NCI-H82 treated with DMSO at 0.1 percent for 48 hours (cell line): ENCODE results near the gene LDLRAD4.

ENCODE experiments used
- DNase-seq: peaks from one replicate; lab custom pipeline; 2025; ENCODE audit not compliant: unreplicated experiment; lab: John Stamatoyannopoulos, UW

Gene LDLRAD4

DNA sequence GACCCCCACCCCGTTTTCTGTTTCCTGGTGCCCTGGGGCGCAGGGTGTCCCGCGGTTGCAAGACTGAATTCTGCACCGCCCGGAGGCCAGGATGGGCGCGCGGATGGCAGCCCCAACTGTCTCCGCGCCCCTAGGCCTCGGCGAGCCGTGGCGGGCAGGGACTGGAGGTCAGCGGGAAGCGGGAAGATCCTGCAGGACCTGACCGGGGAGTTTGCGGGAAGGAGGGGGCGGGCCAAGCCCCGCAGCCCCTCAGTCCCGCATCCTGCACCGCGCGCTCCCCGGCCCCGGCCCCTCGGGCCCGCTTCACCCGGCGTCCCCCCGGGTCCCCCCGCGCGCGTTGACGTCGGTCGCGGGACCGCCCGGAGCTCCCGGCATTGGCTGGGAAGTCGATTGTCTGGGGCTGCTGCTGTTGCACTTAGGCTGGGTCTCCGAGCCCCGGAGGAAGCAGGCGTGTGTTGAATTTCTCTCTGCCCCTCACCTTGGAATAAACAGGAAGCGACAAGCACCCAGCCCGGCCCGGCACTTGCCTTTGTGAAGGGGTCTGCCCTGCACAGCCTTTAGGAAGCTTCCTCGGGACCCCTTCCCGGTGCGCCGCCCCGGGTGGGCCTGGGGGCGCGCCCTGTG is at the start of gene LDLRAD4:
TSS of gene LDLRAD4 (plus strand) at position 393 of the 624 bp plus-strand sequence.
- no peak for DNase-seq

GRCh38 chr18:13173578-13174145 is 44.9 kb upstream of the LDLRAD4 start:
- no peak for DNase-seq

DNA sequence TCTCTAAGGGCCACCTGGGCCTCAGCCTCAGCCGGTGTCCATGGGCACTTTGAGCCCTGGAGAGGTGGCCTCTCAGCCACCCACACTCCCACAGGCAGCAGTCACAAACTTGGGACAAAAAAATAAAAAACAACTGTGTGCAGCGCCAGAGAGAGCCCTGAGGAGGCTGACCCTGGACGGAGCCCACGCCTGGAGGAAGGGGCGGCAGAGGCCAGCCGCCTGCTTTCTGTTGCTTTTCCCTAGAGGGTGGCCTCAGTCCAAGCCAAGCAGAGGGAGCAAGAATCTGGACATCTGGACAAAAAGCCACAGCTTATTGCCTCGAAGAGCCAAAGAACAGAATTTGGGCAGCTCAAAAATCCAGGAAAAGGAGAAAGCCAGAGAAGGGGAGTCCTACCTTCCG is 43.3 kb upstream of the LDLRAD4 start:
- DNase-seq, result no peak

DNA sequence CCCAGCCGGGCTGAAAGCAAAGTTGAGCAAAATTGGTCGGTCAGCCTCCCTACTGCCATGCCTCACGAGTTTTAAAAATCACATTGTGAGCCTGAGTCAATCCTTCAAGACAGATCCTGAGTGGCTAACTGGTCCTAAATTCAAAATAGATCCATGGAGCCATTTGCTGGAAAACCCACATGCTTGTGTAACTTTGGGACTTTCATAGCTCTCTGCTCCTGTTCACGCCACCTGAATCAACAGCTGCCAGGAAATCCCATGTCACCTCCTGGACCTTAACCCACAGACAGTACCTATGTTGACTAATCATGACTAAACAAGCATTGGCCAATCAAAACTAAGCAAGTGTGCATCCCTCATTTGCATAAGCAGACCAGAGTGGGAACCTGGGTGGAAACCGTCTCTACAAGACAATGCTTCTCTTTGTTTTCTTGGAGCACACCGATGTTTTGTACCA is 42.8 kb upstream of the LDLRAD4 start:
- no peak for DNase-seq

- no peak for DNase-seq
Observed at GRCh38 chr18:13176847-13177246, 41.7 kb upstream of the LDLRAD4 start.

DNA sequence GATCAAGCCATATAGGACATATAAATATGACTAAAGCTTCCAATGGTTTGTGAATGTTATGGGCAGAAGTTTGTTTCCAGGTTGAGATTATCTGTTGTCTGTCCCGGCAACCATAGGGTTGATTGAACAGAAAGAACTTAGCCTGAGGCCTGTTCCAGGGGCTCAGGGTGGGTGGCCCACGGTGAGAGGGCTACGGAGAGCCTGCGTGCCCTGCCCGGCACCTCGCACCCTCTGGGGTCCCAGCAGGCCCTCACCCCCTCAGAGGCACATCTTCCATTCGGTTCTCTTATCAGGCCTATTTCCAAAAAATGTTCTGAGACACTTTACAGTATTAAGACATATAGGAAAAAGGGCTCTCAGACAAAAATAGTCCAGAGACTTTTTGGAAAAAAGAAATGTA is 40.4 kb upstream of the LDLRAD4 start:
- DNase-seq, result no peak

DNA sequence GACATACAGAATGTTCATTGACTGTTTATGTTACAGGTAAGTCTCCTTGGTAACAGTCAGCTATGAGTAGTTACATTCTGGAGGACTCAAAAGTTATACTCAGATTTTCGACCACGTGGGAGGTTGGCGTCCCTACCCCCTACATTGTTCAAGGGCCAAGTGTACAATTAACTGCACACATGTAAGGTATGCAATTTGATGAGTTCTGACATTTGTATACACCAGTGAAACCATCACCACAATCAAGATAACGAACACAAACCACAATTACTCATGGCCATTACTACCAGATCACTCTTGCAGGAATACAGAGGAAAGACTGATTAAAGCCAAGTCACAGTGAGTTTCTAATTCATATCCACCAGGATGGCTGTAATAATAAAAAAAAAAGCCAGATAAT is 39.6 kb upstream of the LDLRAD4 start:
- DNase-seq, result no peak

- no peak for DNase-seq
Observed at GRCh38 chr18:13179566-13180113, 38.9 kb upstream of the LDLRAD4 start.

DNA sequence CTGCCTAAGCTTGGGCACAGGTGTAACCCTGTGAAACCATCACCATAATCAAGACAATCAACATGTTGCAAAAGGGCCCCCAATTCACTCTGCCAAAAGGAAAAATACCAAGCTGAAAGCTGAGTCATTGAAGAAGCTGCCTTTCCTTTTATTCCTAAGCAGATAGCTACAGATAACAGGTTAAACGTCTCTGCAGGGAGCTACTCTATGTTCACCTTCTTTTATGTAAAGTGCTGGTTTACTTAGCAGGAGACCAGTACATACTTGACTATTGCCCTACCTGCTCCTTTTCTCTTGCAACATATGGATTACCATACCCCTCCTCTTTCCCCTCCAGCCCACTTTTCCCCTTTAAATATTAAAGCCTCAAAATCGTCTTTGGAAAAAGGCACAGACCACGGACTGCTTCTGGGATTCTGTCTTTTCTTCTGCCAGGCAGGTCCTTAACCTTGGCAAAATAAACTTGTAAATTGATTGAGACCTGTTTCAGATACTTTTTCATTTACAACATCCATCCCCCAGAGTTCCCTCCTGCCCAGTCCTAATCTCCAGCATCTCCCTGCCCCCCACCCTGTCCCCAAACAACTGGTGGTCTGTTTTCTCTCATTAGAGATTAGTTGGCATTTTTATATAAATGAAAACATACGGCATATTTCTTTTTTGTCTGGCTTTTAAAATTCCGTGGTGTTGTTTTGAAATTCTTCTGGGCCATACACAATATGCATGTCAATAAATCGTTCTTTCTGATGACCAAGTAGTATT is 37.8 kb upstream of the LDLRAD4 start:
- no peak for DNase-seq

- no peak for DNase-seq
Observed at GRCh38 chr18:13181765-13182164, 36.8 kb upstream of the LDLRAD4 start.

GRCh38 chr18:13183359-13183758 is 35.2 kb upstream of the LDLRAD4 start:
- DNase-seq, result no peak

DNA sequence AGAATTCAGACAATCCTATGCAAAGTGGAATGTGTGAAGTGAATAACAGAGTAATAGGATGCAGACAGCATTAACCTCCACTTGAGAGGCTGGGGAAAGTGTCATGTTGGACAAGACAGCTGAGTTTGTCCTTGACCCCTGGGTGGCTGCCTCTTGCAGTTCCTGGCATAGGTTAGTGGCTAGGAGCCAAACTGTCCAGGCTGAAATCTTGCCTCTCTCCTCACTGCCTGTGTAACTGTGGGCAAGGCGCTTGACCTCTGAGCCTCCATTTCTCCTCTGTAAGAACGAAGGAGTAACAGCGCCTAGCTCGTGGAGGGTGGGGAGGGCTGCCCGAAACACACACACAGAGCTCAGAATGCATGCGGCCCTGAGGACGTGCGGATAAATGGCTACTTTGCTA is 34.8 kb upstream of the LDLRAD4 start:
- DNase-seq, result no peak

DNA sequence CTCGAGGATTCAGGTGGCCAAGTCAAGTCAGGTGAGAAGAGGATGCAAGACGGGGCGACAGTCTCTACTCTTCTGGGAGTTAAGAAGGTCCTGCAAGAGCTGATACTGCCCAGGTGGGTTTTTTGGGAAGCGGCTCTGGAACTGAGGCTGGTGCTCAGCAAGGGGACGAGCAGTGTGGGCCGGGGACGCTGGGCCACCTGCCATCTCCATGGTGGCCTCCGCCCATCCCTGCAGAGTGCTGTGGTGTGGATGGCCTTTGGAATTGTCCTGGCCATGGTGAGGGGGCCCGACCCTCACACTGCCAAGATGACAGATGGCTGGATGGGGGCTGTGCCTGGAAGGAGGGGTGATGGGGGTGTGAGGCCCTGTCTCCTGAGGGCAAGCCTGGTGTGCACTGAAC is 34.2 kb upstream of the LDLRAD4 start:
- no peak for DNase-seq

- DNase-seq, result no peak
Observed at GRCh38 chr18:13185675-13186198, 32.8 kb upstream of the LDLRAD4 start.

DNA sequence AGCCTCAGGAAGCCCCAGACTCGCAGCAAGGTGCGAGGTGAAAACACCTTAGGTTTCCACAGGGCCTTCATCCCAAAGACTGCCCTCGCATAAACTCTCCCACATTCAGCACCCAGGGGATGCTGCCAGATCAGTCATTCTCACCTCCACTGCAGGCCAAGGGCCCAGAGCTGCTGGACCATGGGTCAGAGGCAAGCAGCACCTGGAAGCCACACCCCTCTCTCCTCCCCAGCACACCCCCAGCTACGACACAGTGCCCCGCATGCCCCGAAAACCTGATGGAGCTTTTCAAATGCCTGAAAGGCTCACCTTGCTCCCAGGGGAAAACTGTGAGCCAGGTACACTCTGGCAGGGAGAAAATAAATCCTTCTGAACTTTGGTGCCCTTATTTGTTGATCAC is 31.9 kb upstream of the LDLRAD4 start:
- DNase-seq, result no peak

- no peak for DNase-seq
Observed at GRCh38 chr18:13187498-13187897, 31.1 kb upstream of the LDLRAD4 start.

GRCh38 chr18:13191031-13191430 is 27.5 kb upstream of the LDLRAD4 start:
- DNase-seq, result no peak

DNA sequence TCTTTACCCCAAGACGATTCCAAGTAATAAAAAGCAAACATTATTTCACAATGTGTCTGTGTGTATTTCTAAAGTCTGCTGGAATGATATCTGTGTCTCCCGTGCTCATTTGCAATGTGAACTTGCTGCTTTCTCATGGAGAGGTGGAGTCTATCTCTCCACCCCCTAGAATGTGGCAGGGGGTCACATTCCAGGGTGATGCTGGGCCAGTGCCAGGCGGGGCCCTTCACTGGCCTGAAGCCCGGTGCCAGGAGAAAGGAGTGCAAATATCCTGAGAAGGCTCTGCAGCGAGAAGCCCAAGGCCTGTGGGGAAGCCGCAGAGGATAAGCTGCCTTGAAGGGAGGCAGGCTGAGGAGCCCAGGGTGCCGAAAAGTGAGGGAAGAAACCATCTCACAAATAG is 26.8 kb upstream of the LDLRAD4 start:
- DNase-seq, result no peak

DNA sequence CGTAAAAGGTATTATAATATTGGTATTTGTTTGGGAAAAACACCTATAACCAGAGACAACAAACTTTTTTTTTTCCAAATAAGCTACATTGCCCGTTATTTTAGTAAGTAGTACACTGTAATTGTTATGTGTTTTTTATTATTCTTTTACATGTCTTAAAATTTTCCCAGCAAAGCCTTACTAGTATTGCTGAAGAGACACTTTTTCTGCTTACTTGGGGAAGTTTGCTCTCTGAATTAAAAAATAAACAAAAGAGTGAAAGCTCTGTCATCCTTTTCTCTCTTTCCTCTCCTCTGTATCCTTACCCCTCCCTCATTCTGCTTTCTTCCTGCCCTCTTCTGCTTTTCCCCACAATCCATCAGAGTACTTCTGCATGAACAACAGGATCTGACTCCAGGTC is 25.6 kb upstream of the LDLRAD4 start:
- no peak for DNase-seq

DNA sequence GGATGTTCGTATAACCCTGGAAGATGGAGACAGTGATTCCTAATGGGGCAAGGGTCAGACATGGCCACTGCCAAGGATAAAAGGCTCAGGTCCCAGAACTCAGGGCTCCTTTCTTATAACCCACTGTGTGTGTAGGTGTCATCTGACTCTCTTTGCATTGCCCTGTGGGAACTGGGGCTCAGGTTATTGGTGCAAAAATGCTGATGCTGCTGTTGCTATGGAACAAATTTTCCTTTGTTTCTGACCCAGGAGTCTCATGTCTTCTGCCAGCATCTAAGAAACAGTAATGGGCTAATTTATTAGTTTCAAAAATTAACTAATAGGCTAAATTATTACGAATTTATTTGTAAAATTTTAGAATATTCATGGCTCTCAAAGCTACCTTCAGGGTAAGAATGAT is 24.3 kb upstream of the LDLRAD4 start:
- DNase-seq, result no peak

DNA sequence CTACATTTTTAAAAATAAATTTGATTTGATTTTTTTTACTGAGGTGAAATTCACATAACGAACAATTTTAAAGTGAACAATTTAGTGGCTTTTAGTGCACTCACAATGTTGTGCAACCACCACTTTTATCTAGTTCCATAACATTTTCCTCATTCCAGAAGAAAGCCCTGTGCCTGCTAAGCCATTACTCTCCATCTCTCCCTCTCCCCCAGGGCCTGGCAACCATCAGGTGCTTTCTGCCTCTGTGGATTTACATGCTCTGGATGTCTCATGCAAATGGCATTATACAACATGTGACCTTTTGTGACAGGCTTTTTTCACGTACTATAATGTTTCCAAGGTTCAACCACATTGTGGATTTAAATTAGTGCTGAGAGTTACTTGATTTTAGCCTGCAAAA is 19.9 kb upstream of the LDLRAD4 start:
- DNase-seq, result no peak

GRCh38 chr18:13199169-13199568 is 19.4 kb upstream of the LDLRAD4 start:
- DNase-seq, result no peak
